ENCODE measurements around the gene ATAD3C. TPM values are rescaled to one million over a fixed set of nuclear protein-coding genes. Genes with fewer than 3 reads are reported as not detected.
"Not testable (repeated sequence)": the region's sequence is repeated elsewhere in the genome, so short reads cannot be mapped to it uniquely, and the experiment has no call there.

Gene ATAD3C
- total RNA-seq, 2 donors from 2014 or later = 0.13 to 2.9 TPM

DNA sequence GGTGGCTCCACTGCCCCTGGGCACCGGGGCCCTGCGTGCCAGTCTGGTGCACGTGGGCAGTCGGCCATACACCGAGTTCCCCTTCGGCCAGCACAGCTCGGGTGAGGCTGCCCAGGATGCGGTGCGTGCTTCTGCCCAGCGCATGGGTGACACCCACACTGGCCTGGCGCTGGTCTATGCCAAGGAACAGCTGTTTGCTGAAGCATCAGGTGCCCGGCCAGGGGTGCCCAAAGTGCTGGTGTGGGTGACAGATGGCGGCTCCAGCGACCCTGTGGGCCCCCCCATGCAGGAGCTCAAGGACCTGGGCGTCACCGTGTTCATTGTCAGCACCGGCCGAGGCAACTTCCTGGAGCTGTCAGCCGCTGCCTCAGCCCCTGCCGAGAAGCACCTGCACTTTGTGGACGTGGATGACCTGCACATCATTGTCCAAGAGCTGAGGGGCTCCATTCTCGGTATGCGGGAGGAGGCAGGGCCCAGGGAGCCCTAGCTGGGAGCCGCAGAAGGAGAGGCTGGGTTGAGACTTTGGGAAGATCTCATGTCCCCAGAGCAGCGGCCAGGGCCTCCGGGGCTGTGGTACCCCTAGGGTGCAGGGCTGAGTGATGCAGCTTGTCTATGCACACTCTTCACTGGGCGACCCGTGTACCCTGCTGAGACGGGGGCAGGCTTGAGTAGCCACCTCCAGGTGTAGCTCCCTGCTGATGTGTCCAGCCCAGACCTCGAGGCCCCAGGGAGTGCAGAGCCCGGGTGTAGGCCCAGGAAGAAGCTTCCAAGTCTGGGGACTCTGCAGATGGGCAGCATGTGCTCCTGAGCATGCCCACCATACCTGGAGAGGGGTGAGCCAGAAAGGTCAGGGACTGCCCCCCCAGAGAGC, 12.2 kb upstream of the ATAD3C start:
- DNase-seq = no peak
- Mint-ChIP-seq H3K27me3 (peaks cover 16% of the 10 kb centered on the region), H3K4me3 (no peak overlapping the region), H3K27ac (no peak overlapping the region), H3K4me1 (peaks cover 7% of the 10 kb centered on the region), H3K36me3 (ENCODE audit: low read depth) (no peaks in the 10 kb centered on the region)
- no peak for ATAC-seq
- H3K9me3 ChIP-seq (ENCODE audit: control insufficient read depth, low read length, poor library complexity, severe bottlenecking) = no peaks in the 10 kb centered on the region

DNA sequence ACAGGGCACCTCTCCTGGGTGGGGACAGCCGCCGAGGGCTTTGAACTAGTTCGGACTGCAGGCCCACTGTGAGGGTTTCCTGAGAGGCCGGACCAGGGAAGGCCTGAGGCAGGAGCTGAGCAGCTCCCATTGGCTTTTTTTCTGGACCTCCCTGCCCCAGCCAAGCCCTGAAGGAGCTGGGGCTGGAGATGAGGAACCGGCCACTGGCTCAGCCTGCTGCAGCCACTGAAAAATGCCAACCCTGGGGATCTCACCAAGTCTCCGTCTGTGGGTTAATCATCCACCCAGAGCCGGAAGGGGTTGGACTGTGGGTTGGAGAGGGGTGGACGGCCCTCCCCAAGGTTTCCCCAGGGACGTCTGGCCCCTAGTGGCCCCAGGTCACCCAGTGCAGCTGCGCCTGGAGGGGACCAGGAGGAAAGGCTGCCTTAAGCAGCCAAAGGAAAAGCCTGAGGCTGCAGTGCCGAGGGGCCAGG, 11.5 kb upstream of the ATAD3C start:
- no peaks in the 10 kb centered on the region for H3K36me3 Mint-ChIP-seq (ENCODE audit: low read depth)
- H3K27ac Mint-ChIP-seq = no peak overlapping the region
- H3K4me3 Mint-ChIP-seq = no peak overlapping the region
- peaks cover 16% of the 10 kb centered on the region for H3K27me3 Mint-ChIP-seq
- H3K4me1 Mint-ChIP-seq = peaks cover 7% of the 10 kb centered on the region
- ATAC-seq (no peak), DNase-seq (no peak)
- no peaks in the 10 kb centered on the region for H3K9me3 ChIP-seq (ENCODE audit: control insufficient read depth, low read length, poor library complexity, severe bottlenecking)

DNA sequence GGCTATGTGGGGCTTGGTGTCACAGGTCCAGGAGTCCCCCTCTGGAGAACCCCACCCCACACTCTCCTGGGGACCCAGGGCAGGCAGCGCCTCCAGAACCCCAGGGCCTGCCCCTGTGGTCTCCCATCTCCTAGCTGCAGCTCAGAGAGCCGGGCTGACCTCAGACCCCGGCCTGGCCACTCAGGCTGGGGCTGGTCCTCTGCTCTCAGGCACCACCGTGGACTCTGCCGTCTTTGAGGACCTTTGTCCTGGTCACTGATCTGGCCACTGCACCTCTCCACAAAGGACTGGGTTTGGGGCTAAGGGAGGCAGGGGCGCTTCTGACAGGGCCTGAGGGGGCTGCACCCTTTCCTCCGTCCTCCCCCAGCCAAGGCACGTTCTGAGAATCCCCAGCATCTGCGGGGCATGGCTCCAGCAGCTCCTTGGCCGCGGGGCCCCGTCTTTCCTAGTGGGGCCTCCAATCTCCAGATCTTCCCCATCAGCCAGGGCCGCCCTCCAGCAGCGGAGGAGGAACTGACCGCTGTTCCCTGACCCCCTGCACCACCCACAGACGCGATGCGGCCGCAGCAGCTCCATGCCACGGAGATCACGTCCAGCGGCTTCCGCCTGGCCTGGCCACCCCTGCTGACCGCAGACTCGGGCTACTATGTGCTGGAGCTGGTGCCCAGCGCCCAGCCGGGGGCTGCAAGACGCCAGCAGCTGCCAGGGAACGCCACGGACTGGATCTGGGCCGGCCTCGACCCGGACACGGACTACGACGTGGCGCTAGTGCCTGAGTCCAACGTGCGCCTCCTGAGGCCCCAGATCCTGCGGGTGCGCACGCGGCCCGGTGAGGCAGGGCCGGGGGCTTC, 10.7 kb upstream of the ATAD3C start:
- H3K36me3 Mint-ChIP-seq (ENCODE audit: low read depth) = no peaks in the 10 kb centered on the region
- no peak overlapping the region for H3K27ac Mint-ChIP-seq
- H3K9me3 ChIP-seq (ENCODE audit: control insufficient read depth, low read length, poor library complexity, severe bottlenecking) = no peaks in the 10 kb centered on the region
- no peak overlapping the region for H3K4me3 Mint-ChIP-seq
- H3K4me1 Mint-ChIP-seq = peaks cover 7% of the 10 kb centered on the region
- ATAC-seq = no peak
- no peak for DNase-seq
- H3K27me3 Mint-ChIP-seq = peaks cover 16% of the 10 kb centered on the region

DNA sequence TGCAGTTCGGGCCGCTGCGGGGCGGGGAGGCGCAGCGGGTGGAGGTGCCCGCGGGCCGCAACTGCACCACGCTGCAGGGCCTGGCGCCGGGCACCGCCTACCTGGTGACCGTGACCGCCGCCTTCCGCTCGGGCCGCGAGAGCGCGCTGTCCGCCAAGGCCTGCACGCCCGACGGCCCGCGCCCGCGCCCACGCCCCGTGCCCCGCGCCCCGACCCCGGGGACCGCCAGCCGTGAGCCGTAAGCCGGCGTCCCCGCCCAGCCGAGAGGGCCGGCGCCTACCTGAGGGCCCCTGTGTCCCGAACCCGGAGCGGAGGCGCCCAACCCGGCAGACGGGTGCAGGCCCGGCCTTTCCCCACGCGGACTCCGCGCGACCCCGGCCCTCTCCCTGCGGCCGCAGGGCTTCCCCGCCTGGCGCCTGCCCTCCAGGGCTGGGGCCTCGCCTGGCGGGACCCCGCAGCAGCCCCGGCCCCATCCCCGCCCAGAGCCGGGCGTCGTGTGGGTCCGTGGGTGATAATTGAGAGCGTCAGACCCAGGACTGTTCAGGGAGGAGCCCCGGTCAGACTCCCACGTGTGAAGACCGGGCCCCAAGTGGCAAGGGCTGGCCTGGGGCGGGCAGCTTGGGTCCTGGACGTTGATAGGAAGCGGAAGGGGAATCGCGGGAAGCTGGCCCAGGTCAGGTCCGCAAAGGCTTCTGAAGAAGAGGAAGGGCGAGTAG, 9.8 kb upstream of the ATAD3C start:
- DNase-seq = no peak
- Mint-ChIP-seq H3K27ac (no peak overlapping the region), H3K4me1 (peaks cover 7% of the 10 kb centered on the region), H3K36me3 (ENCODE audit: low read depth) (no peaks in the 10 kb centered on the region), H3K27me3 (peaks cover 16% of the 10 kb centered on the region), H3K4me3 (no peak overlapping the region)
- ATAC-seq = no peak
- H3K9me3 ChIP-seq (ENCODE audit: control insufficient read depth, low read length, poor library complexity, severe bottlenecking) = no peaks in the 10 kb centered on the region

DNA sequence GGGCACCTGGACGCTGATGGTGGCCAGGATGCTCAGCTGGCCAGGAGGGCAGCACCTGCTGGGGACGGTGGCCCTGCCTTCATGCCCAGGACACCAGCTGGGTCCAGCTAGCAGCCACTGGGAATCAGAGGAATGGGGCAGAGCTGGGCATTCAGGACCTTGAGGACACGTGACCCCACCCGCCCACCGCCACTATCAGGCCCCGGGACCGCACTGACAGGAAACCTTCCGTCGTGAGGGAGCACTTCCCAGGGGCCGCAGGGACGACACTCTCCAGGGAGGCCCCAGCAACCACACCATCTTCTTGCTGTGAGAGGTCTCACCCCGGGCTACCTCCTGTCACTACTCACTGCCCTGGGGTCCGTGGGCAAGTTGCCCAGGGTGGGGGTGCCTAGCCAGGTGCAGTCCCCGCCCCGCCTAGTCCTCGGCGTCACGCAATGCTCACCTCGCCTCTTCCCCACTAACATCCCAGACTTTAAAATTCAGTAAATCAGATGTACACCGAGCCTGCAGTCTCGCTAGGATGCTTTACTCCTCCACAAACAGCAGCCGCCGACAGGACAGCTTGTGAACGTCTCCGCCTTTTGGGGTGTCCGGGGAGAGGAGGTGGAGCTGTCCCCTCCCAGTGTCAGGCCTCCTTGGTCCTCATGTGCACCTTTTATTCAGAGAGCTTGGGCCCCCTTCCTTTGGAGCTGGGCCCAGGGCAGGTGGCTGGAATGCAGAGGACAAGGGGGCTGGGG, 9.1 kb upstream of the ATAD3C start:
- peaks cover 2% of the 10 kb centered on the region for H3K4me1 Mint-ChIP-seq
- H3K9me3 ChIP-seq (ENCODE audit: control insufficient read depth, low read length, poor library complexity, severe bottlenecking) = no peaks in the 10 kb centered on the region
- DNase-seq = no peak
- no peaks in the 10 kb centered on the region for H3K36me3 Mint-ChIP-seq (ENCODE audit: low read depth)
- ATAC-seq = no peak
- no peak overlapping the region for H3K27ac Mint-ChIP-seq
- no peak overlapping the region for H3K4me3 Mint-ChIP-seq
- peaks cover 10% of the 10 kb centered on the region for H3K27me3 Mint-ChIP-seq

DNA sequence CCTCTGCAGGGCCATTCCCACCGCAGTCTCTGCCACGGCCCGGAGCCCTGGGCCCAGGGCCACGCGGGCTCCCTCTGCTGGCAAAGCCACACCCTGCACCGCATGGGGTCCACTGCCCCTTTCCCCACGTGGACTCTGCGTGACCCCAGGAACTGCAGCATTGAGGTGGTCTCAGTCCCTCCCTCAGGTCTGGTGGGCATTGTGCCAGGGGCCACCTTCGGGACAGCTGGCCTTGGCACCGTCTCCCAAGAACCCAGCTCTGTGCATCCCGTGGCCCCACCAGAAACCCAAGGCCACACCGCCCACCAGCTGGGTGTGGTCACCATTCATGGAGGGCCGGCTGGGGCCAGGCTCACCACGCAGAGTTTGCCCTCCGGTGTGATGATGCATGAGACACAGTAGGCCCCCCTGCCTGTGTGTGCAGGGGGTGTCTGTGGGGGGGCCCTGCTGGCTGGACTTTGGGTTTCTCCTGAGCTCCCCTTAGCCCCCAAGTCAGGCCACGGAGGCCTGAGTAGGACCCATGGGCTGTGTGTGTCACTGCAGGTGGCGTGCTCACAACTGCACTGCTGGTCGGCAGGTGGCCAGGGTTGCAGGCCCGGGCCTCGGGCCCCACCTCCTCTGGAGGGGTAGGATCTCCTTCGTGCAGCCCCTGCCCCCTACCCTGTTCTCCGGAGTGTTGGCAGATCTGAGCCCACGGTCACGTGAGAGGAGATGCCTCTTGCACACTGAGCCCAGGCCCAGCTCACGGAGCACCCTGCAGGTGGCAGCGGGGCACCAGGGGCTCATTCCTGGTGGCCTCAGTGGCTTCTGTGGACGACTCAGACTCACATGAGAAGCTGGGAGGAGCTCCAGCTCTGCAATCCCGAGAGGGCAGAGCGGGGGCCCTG, 8.2 kb upstream of the ATAD3C start:
- no peak overlapping the region for H3K27ac Mint-ChIP-seq
- H3K27me3 Mint-ChIP-seq = peaks cover 9% of the 10 kb centered on the region
- ATAC-seq (peak; percentile 92), DNase-seq (peak; percentile 28 to 57 (median 48))
- peaks cover under 1% of the 10 kb centered on the region for H3K4me1 Mint-ChIP-seq
- no peak overlapping the region for H3K4me3 Mint-ChIP-seq
- no peaks in the 10 kb centered on the region for H3K36me3 Mint-ChIP-seq (ENCODE audit: low read depth)
- no peaks in the 10 kb centered on the region for H3K9me3 ChIP-seq (ENCODE audit: control insufficient read depth, low read length, poor library complexity, severe bottlenecking)

DNA sequence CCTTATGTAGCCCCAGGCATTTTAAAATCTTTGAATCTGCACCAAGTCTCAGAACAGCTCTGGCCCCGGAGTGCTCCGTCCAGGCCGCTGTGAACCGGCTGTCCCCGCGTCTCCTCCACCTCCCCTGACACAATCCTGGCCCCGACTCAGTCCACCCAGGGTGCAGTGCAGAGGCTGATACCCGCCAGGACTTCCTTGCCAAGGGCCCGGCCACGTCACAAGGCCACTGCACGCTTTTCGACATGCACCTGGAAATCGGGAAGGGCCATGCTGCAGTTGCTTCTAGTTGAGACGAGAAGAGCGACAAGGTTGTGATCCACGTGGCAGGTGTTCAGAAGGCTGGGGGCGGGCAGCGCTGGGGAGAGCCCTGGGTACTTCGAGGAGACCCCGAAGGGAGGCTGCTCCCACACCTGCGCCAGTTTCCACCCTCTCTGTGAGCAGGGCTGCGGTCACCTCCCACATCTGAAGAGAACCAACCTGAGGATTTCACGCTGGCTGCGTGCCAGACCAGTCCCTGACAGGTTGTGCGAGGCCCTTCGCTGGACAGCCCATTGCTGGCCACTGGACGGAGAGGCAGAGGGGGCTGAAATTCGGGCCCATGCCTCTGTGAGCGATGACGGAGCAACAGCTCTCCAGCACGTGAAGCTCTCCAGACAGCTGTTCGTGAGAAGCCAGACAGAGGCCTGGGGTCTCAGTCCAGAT, 7.3 kb upstream of the ATAD3C start:
- H3K27me3 Mint-ChIP-seq = no peaks in the 10 kb centered on the region
- H3K36me3 Mint-ChIP-seq (ENCODE audit: low read depth) = no peaks in the 10 kb centered on the region
- ATAC-seq (no peak), DNase-seq (no peak)
- no peaks in the 10 kb centered on the region for H3K4me1 Mint-ChIP-seq
- no peak overlapping the region for H3K4me3 Mint-ChIP-seq
- no peaks in the 10 kb centered on the region for H3K9me3 ChIP-seq (ENCODE audit: control insufficient read depth, low read length, poor library complexity, severe bottlenecking)
- H3K27ac Mint-ChIP-seq = no peak overlapping the region

DNA sequence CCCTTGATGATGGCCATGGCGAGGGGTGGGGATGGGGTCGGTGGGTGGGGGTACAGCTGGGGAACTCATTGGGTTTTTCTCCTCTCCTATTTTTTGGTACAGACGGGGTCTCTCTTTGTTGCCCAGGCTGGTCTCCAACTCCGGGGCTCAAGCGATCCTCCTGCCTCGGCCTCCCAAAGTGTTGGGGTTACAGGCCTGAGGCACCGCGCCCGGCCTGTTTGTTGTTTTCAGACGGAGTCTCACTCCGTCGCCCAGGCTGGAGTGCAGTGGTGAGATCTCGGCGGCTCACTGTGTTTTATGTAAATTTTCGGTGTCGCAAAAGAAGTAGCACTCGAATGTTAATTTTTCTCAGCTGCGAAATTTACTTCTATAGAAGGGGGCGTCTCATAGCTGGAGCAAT, 2.9 kb upstream of the ATAD3C start:
- DNase-seq; H3K27ac Mint-ChIP-seq; ATAC-seq; H3K4me3 Mint-ChIP-seq; H3K4me1 Mint-ChIP-seq; H3K9me3 ChIP-seq (ENCODE audit: control insufficient read depth, low read length, poor library complexity, severe bottlenecking); H3K36me3 Mint-ChIP-seq (ENCODE audit: low read depth): not testable (repeated sequence)
- peaks cover 13% of the 10 kb centered on the region for H3K27me3 Mint-ChIP-seq

DNA sequence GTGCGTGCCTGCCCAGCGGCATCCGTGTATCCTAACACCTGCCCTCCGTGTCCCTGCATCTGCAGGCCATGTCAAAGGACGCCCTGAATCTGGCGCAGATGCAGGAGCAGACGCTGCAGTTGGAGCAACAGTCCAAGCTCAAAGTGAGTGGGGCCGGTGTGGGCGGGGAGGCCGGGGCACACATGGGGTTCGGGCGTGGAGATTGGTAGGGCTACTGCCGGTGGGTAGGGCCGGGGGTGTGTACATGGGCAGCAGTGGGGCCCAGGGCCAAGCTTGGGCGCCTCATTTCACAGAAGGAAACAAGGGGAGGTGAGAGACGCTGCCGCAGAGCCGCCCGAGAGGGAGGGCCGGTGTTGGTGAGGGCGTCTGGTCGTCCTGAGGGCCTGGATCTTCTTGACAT, 1.1 kb downstream of the ATAD3C start:
- not testable (repeated sequence) for DNase-seq; H3K4me3 Mint-ChIP-seq; H3K9me3 ChIP-seq (ENCODE audit: control insufficient read depth, low read length, poor library complexity, severe bottlenecking); H3K27ac Mint-ChIP-seq; ATAC-seq; H3K36me3 Mint-ChIP-seq (ENCODE audit: low read depth); H3K4me1 Mint-ChIP-seq
- peaks cover 13% of the 10 kb centered on the region for H3K27me3 Mint-ChIP-seq

DNA sequence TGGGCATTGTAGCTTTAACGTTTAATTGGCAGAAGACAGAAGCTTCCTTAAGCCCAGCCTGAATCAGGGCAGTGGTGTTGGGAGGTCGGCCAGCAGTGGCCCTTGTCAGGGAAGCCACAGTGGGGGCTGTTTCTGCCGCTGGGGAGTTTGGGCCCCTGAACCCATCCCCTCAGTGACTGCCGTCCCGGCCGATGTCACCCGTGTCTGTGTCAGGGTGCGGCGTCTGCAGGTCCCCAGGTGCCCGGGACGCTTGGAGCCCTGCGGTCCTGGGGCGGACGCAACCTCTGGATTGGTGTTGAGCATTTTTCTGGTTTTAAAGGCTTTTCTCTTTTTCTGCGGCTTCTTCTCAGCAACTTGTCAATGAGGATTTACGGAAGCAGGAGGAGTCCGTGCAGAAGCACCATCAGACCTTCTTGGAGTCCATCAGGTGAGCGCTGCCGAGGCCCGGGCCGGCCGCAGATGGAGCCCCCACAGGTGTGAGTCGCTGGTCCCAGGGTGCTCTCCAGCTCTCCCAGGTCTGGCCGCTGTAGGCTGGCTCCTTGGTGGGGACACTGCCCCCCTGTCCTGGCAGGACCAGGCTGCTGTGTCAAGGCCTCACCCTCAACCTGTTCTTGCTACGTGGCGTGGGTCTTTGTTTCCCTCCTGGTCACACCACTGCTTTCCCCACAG, 2.3 kb downstream of the ATAD3C start:
- H3K4me3 Mint-ChIP-seq = no peak overlapping the region
- H3K4me1 Mint-ChIP-seq = peaks cover 4% of the 10 kb centered on the region
- no peak for DNase-seq
- H3K9me3 ChIP-seq (ENCODE audit: control insufficient read depth, low read length, poor library complexity, severe bottlenecking) = no peaks in the 10 kb centered on the region
- peaks cover 4% of the 10 kb centered on the region for H3K36me3 Mint-ChIP-seq (ENCODE audit: low read depth)
- ATAC-seq = no peak
- H3K27me3 Mint-ChIP-seq = peaks cover 13% of the 10 kb centered on the region
- no peak overlapping the region for H3K27ac Mint-ChIP-seq

DNA sequence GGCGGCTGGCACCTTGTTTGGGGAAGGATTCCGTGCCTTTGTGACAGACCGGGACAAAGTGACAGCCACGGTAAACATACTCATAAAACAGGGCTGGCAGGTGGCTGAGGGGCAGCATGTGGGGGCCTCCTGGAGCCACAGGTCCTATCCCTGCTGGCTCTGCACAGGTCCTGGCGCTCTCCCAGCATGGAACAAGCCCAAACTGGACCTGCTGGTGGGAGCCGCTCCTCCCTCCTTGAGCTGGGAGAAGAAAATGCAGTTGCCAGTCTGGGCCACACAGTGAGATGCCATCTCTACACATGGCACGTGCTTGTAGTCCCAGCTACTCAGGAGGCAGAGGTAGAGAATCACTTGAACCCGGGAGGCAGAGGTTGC, 2.9 kb downstream of the ATAD3C start:
- ATAC-seq; H3K9me3 ChIP-seq (ENCODE audit: control insufficient read depth, low read length, poor library complexity, severe bottlenecking); H3K4me1 Mint-ChIP-seq; H3K27ac Mint-ChIP-seq; H3K4me3 Mint-ChIP-seq; H3K36me3 Mint-ChIP-seq (ENCODE audit: low read depth); DNase-seq: not testable (repeated sequence)
- H3K27me3 Mint-ChIP-seq = peaks cover 13% of the 10 kb centered on the region

Measured in T-helper 17 cell (primary cell).